ENCODE results near the gene C2orf72.

GRCh38 chr2:231041061-231041689 lies 3.9 kb downstream of the C2orf72 start:
- TF ChIP-seq POLR2A (IDR thresholded peaks at IDR 0.05): no peak
- TF ChIP-seq CTCF (IDR thresholded peaks at IDR 0.05): no peak

Data from stomach (tissue), 4 donors.